ENCODE results near the gene KRT2.

DNA sequence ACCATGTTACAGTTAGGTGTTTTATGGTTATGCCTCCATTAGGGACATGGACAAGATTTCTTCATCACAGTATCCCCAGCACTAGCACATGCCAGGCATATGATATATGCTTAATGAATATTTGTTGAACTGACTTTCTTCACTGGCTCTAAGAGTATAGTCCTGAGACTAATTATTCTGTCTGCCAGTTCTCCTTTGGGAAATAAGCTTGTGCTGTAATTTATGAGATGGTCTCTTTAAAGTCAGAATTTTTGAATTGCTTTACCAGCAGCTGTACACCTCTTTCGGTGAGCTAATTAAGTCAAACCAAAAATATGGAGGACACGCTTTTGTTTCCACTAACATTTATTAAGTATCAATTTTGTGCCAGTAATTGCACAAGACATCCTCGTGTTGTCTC is 45.9 kb downstream of the KRT2 start:
- TF ChIP-seq, protein P1, sequence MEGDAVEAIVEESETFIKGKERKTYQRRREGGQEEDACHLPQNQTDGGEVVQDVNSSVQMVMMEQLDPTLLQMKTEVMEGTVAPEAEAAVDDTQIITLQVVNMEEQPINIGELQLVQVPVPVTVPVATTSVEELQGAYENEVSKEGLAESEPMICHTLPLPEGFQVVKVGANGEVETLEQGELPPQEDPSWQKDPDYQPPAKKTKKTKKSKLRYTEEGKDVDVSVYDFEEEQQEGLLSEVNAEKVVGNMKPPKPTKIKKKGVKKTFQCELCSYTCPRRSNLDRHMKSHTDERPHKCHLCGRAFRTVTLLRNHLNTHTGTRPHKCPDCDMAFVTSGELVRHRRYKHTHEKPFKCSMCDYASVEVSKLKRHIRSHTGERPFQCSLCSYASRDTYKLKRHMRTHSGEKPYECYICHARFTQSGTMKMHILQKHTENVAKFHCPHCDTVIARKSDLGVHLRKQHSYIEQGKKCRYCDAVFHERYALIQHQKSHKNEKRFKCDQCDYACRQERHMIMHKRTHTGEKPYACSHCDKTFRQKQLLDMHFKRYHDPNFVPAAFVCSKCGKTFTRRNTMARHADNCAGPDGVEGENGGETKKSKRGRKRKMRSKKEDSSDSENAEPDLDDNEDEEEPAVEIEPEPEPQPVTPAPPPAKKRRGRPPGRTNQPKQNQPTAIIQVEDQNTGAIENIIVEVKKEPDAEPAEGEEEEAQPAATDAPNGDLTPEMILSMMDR (IDR thresholded peaks at IDR 0.05) = no peak
- TF ChIP-seq POLR2A (IDR thresholded peaks at IDR 0.05) = no peak

All from thyroid gland (tissue), 4 donors.